ENCODE results near the gene USP6NL.
"Not testable (repeated sequence)": the region's sequence is repeated elsewhere in the genome, so short reads cannot be mapped to it uniquely, and the experiment has no call there.

The USP6NL gene

GRCh38 chr10:11642566-11642965 lies 31.1 kb upstream of the USP6NL start:
- no peak for DNase-seq (ENCODE audit: low read depth, low spot score)

GRCh38 chr10:11639849-11640764 lies 28.7 kb upstream of the USP6NL start:
- Histone ChIP-seq H3K9me3 (ENCODE audit: low read depth, low read length) (no peaks in the 10 kb centered on the region), H3K36me3 (ENCODE audit: insufficient read depth, low read length) (no peaks in the 10 kb centered on the region), H3K9ac (ENCODE audit: insufficient read length) (no peak overlapping the region), H3K4me3 (no peak overlapping the region), H3K27ac (no peak overlapping the region)
- no peak for DNase-seq (ENCODE audit: low read depth, low spot score)
- TF ChIP-seq POLR2AphosphoS5 (IDR thresholded peaks at IDR 0.05; ENCODE audit: borderline replicate concordance, low read depth, low read length): no peak
- no peak for TF ChIP-seq FOXP2 (optimal IDR thresholded peaks at IDR 0.05; ENCODE audit: control extremely low read depth, extremely low read length, insufficient read depth)
- TF ChIP-seq EZH2 (IDR thresholded peaks at IDR 0.05): no peak

More at GRCh38 chr10:11642566-11642965, 31.1 kb upstream of the USP6NL start:
- Histone ChIP-seq H3K9me3 (ENCODE audit: low read depth, low read length) (no peaks in the 10 kb centered on the region), H3K27ac (no peak overlapping the region), H3K9ac (ENCODE audit: insufficient read length) (no peak overlapping the region), H3K4me3 (no peak overlapping the region), H3K36me3 (ENCODE audit: insufficient read depth, low read length) (no peaks in the 10 kb centered on the region)
- TF ChIP-seq FOXP2 (optimal IDR thresholded peaks at IDR 0.05; ENCODE audit: control extremely low read depth, extremely low read length, insufficient read depth) (no peak), EZH2 (IDR thresholded peaks at IDR 0.05) (no peak), POLR2AphosphoS5 (IDR thresholded peaks at IDR 0.05; ENCODE audit: borderline replicate concordance, low read depth, low read length) (no peak)

DNA sequence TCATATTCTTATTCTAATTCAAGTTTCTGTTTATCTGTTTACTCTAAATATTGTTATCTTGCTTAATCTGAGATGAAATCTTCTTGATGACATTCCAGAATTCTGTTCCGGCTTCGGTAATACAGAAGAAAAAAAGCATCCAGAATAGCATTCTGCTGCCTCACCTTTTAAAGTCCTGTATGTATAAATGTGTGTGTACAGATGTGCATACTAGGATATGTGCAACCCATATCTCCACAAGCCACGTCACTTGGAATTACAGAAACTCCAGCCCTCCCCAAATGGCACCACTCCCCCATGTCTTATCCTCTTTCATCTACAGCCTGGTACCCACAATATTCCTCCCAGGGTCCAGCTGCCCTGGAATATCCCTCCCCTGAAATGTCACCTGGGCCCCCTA lies 27.9 kb upstream of the USP6NL start:
- Histone ChIP-seq H3K9ac (ENCODE audit: insufficient read length) (no peak overlapping the region), H3K27ac (no peak overlapping the region), H3K4me3 (no peak overlapping the region), H3K36me3 (ENCODE audit: insufficient read depth, low read length) (no peaks in the 10 kb centered on the region), H3K9me3 (ENCODE audit: low read depth, low read length) (no peaks in the 10 kb centered on the region)
- no peak for DNase-seq (ENCODE audit: low read depth, low spot score)
- TF ChIP-seq EZH2 (IDR thresholded peaks at IDR 0.05): no peak
- no peak for TF ChIP-seq FOXP2 (optimal IDR thresholded peaks at IDR 0.05; ENCODE audit: control extremely low read depth, extremely low read length, insufficient read depth)
- TF ChIP-seq POLR2AphosphoS5 (IDR thresholded peaks at IDR 0.05; ENCODE audit: borderline replicate concordance, low read depth, low read length): no peak

DNA sequence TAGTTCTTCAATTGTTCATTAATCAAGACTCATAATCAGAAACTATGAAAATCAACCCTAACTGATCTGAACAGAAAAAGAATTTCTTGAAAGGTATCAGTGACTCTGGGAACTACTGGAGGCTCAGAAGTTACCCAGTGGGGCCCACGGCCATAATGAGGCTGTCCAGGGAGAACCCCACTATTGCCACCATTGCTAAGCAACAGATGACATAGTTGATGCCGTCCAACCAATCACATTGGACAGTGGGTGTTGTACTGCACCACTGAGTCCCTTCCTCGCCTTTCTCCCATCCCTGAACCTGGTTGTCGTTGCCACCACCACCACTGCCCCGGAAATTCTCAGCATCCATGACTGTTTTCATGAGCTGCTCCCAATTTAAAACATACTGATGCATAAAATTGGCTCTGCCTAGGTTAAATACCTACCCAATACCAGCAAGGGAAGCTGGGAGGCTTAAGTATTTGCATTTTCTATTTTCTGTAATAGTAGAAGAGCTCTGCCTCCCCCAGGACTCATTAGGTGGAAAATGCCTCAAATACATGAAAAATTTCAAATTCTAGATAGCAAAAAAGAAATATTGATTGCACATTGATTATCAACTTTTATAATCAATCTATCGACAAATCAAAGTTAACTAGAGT lies 26.7 kb upstream of the USP6NL start:
- no peak overlapping the region for H3K4me3 ChIP-seq
- no peak overlapping the region for H3K27ac ChIP-seq
- no peaks in the 10 kb centered on the region for H3K9me3 ChIP-seq (ENCODE audit: low read depth, low read length)
- no peak for DNase-seq (ENCODE audit: low read depth, low spot score)
- TF ChIP-seq FOXP2 (optimal IDR thresholded peaks at IDR 0.05; ENCODE audit: control extremely low read depth, extremely low read length, insufficient read depth): no peak
- TF ChIP-seq POLR2AphosphoS5 (IDR thresholded peaks at IDR 0.05; ENCODE audit: borderline replicate concordance, low read depth, low read length): no peak
- TF ChIP-seq EZH2 (IDR thresholded peaks at IDR 0.05): no peak
- no peak overlapping the region for H3K9ac ChIP-seq (ENCODE audit: insufficient read length)
- H3K36me3 ChIP-seq (ENCODE audit: insufficient read depth, low read length): no peaks in the 10 kb centered on the region

DNA sequence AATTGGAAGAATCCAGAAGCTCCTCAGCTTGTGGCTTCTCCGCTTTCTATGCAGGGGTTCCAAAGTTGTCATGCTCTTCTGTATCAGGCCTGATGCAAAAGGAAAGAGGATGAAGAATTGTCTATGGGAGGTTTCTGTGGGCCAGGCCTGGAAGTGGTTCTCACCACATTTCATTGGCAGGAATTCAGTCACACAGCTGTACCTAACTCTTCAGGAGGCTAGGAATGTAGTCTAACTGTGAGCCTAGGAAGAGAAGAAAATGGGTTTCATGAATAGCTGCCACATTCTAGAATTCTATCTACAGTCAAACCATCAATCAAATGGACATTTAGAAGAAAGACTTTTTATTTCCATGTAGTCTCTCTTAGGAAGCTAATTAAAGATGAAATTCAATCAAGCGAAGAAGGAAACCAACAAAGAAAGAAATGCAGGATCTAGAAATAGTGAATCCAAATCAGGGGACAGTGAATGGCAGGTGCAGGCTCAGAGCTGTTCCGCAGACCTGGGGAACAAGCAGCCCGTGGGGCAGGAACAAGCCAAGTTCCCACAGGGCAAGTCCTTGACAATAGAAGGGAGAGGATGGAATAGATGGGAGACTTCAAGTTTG lies 25.4 kb upstream of the USP6NL start:
- Histone ChIP-seq H3K4me3 (no peak overlapping the region), H3K36me3 (ENCODE audit: insufficient read depth, low read length) (no peaks in the 10 kb centered on the region), H3K27ac (no peak overlapping the region), H3K9me3 (ENCODE audit: low read depth, low read length) (no peaks in the 10 kb centered on the region), H3K9ac (ENCODE audit: insufficient read length) (no peak overlapping the region)
- TF ChIP-seq POLR2AphosphoS5 (IDR thresholded peaks at IDR 0.05; ENCODE audit: borderline replicate concordance, low read depth, low read length): no peak
- TF ChIP-seq EZH2 (IDR thresholded peaks at IDR 0.05): no peak
- TF ChIP-seq FOXP2 (optimal IDR thresholded peaks at IDR 0.05; ENCODE audit: control extremely low read depth, extremely low read length, insufficient read depth): no peak
- DNase-seq (ENCODE audit: low read depth, low spot score): no peak

GRCh38 chr10:11631890-11632587 lies 20.6 kb upstream of the USP6NL start:
- no peak for DNase-seq (ENCODE audit: low read depth, low spot score)
- Histone ChIP-seq H3K9me3 (ENCODE audit: low read depth, low read length) (no peaks in the 10 kb centered on the region), H3K9ac (ENCODE audit: insufficient read length) (no peak overlapping the region), H3K27ac (no peak overlapping the region), H3K4me3 (no peak overlapping the region), H3K36me3 (ENCODE audit: insufficient read depth, low read length) (no peaks in the 10 kb centered on the region)
- no peak for TF ChIP-seq FOXP2 (optimal IDR thresholded peaks at IDR 0.05; ENCODE audit: control extremely low read depth, extremely low read length, insufficient read depth)
- TF ChIP-seq EZH2 (IDR thresholded peaks at IDR 0.05): no peak

GRCh38 chr10:11631291-11631690 lies 19.8 kb upstream of the USP6NL start:
- Histone ChIP-seq H3K4me3 (no peak overlapping the region), H3K36me3 (ENCODE audit: insufficient read depth, low read length) (no peaks in the 10 kb centered on the region), H3K27ac (no peak overlapping the region), H3K9me3 (ENCODE audit: low read depth, low read length) (no peaks in the 10 kb centered on the region), H3K9ac (ENCODE audit: insufficient read length) (no peak overlapping the region)
- TF ChIP-seq EZH2 (IDR thresholded peaks at IDR 0.05) (no peak), FOXP2 (optimal IDR thresholded peaks at IDR 0.05; ENCODE audit: control extremely low read depth, extremely low read length, insufficient read depth) (no peak), POLR2AphosphoS5 (IDR thresholded peaks at IDR 0.05; ENCODE audit: borderline replicate concordance, low read depth, low read length) (no peak)
- no peak for DNase-seq (ENCODE audit: low read depth, low spot score)

- Histone ChIP-seq H3K9me3 (ENCODE audit: low read depth, low read length) (no peaks in the 10 kb centered on the region), H3K4me3 (no peak overlapping the region), H3K9ac (ENCODE audit: insufficient read length) (no peak overlapping the region), H3K36me3 (ENCODE audit: insufficient read depth, low read length) (no peaks in the 10 kb centered on the region), H3K27ac (no peak overlapping the region)
- no peak for DNase-seq (ENCODE audit: low read depth, low spot score)
- TF ChIP-seq EZH2 (IDR thresholded peaks at IDR 0.05) (no peak), POLR2AphosphoS5 (IDR thresholded peaks at IDR 0.05; ENCODE audit: borderline replicate concordance, low read depth, low read length) (no peak), FOXP2 (optimal IDR thresholded peaks at IDR 0.05; ENCODE audit: control extremely low read depth, extremely low read length, insufficient read depth) (no peak)
Observed at GRCh38 chr10:11629731-11630130, 18.3 kb upstream of the USP6NL start.

DNA sequence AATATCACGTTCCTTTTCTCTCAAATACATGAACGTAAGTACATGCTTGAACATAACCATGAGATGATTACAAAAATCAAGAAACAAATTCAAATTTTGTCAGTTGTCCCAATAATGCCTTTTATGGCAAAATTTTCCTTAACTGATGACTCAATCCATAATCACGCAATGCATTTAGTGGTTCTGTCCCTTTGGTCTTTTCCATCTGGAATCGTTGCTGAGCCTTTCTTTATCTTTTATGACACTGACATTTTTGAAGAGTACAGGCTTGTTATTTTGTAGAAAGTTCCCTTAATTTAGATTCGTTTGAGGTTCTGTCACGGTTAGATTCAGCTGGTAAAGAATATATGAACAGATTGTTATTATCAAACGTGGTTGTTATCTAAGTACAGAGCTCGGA lies 16.5 kb upstream of the USP6NL start:
- H3K9ac ChIP-seq (ENCODE audit: insufficient read length); H3K36me3 ChIP-seq (ENCODE audit: insufficient read depth, low read length); H3K9me3 ChIP-seq (ENCODE audit: low read depth, low read length); DNase-seq (ENCODE audit: low read depth, low spot score); H3K4me3 ChIP-seq; H3K27ac ChIP-seq: not testable (repeated sequence)

All from SK-N-MC (cell line).